ENCODE data around the gene FCRL1.

DNA sequence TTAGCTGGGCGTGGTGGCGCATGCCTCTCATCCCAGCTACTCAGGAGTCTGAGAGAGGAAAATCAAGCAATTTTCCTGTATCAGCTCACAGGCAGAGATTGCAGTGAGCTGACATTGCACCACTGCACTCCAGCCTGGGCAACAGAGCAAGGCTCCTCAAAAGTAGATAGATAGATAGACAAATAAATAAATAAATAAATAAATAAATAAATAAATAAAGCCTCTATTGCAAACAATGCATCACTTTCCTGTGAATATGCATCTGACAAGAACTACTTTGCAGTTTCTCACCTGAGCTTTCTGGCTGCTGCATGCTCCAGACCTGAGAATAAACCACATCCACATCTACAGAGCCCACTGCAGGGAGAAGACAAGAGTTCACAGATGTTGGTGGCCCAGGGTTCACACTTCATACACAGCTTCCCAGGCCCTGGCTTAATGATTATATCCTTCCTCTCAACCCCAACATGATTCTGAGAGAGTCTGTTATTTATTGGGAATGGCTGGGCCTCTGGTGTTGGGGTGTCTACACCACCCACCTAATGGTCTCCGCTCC lies 71.6 kb downstream of the FCRL1 start:
- TF ChIP-seq, protein P1, sequence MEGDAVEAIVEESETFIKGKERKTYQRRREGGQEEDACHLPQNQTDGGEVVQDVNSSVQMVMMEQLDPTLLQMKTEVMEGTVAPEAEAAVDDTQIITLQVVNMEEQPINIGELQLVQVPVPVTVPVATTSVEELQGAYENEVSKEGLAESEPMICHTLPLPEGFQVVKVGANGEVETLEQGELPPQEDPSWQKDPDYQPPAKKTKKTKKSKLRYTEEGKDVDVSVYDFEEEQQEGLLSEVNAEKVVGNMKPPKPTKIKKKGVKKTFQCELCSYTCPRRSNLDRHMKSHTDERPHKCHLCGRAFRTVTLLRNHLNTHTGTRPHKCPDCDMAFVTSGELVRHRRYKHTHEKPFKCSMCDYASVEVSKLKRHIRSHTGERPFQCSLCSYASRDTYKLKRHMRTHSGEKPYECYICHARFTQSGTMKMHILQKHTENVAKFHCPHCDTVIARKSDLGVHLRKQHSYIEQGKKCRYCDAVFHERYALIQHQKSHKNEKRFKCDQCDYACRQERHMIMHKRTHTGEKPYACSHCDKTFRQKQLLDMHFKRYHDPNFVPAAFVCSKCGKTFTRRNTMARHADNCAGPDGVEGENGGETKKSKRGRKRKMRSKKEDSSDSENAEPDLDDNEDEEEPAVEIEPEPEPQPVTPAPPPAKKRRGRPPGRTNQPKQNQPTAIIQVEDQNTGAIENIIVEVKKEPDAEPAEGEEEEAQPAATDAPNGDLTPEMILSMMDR (IDR thresholded peaks at IDR 0.05): no peak
- no peak for TF ChIP-seq POLR2A (IDR thresholded peaks at IDR 0.05)

All from testis (tissue), 2 donors.